Measurements from ENCODE around the gene CLEC20A. TPM values are rescaled to one million over a fixed set of nuclear protein-coding genes. Genes with fewer than 3 reads are reported as not detected.

The CLEC20A gene
- total RNA-seq, 2 donors from 2014 or later: not detected

- no peaks in the 10 kb centered on the region for H3K4me1 ChIP-seq (replicated peaks)
- 97% methylated on average over 8 of the region's 8 CpGs for WGBS
- H3K9me3 ChIP-seq: no peaks in the 10 kb centered on the region
- H3K36me3 ChIP-seq: no peaks in the 10 kb centered on the region
- TF ChIP-seq POLR2A (IDR thresholded peaks at IDR 0.05) (no peak), CTCF (IDR thresholded peaks at IDR 0.05) (no peak), POLR2AphosphoS5 (IDR thresholded peaks at IDR 0.05) (no peak)
- H3K4me3 ChIP-seq: no peak overlapping the region
- intact Hi-C loops (cut with DNase I): no loop called here
- DNase-seq (ENCODE audit: low spot score): no peak
- H3K27ac ChIP-seq: no peak overlapping the region
- no peaks in the 10 kb centered on the region for H3K27me3 ChIP-seq (replicated peaks; ENCODE audit: insufficient read depth)
These were observed 6.6 kb downstream of the CLEC20A start for GRCh38 chr1:178490136-178490535.

GRCh38 chr1:178489399-178489798 lies 7.4 kb downstream of the CLEC20A start:
- no peak for DNase-seq (ENCODE audit: low spot score)
- TF ChIP-seq POLR2AphosphoS5 (IDR thresholded peaks at IDR 0.05) (no peak), POLR2A (IDR thresholded peaks at IDR 0.05) (no peak), CTCF (IDR thresholded peaks at IDR 0.05) (no peak)
- no peak overlapping the region for H3K4me3 ChIP-seq
- H3K27ac ChIP-seq: no peak overlapping the region
- no peaks in the 10 kb centered on the region for H3K27me3 ChIP-seq (replicated peaks; ENCODE audit: insufficient read depth)
- intact Hi-C loops (cut with DNase I): no loop called here
- H3K4me1 ChIP-seq (replicated peaks): no peaks in the 10 kb centered on the region
- no peaks in the 10 kb centered on the region for H3K36me3 ChIP-seq
- H3K9me3 ChIP-seq: no peaks in the 10 kb centered on the region
- 97% methylated on average over 4 of the region's 4 CpGs for WGBS

- WGBS: 93% methylated on average over 4 of the region's 4 CpGs
- no peaks in the 10 kb centered on the region for H3K27me3 ChIP-seq (replicated peaks; ENCODE audit: insufficient read depth)
- no peak for TF ChIP-seq POLR2A (IDR thresholded peaks at IDR 0.05)
- TF ChIP-seq POLR2AphosphoS5 (IDR thresholded peaks at IDR 0.05): no peak
- no peak for TF ChIP-seq CTCF (IDR thresholded peaks at IDR 0.05)
- H3K27ac ChIP-seq: no peak overlapping the region
- H3K4me1 ChIP-seq (replicated peaks): no peaks in the 10 kb centered on the region
- intact Hi-C loops (cut with DNase I): no loop called here
- no peaks in the 10 kb centered on the region for H3K36me3 ChIP-seq
- no peak overlapping the region for H3K4me3 ChIP-seq
- H3K9me3 ChIP-seq: no peaks in the 10 kb centered on the region
- no peak for DNase-seq (ENCODE audit: low spot score)
These were observed 8.4 kb downstream of the CLEC20A start for GRCh38 chr1:178488393-178488792.

- Histone ChIP-seq H3K4me3 (peak overlapping the region in 1 of 2 donors; percentile 11), H3K27me3 (replicated peaks; ENCODE audit: insufficient read depth) (no peaks in the 10 kb centered on the region), H3K36me3 (no peaks in the 10 kb centered on the region), H3K4me1 (replicated peaks) (no peaks in the 10 kb centered on the region), H3K27ac (no peak overlapping the region), H3K9me3 (no peaks in the 10 kb centered on the region)
- WGBS: 49% methylated on average over 17 of the region's 20 CpGs
- no peak for DNase-seq (ENCODE audit: low spot score)
- no peak for TF ChIP-seq POLR2A (IDR thresholded peaks at IDR 0.05)
- no peak for TF ChIP-seq POLR2AphosphoS5 (IDR thresholded peaks at IDR 0.05)
- no peak for TF ChIP-seq CTCF (IDR thresholded peaks at IDR 0.05)
- intact Hi-C loops (cut with DNase I): no loop called here
These were observed 9.6 kb downstream of the CLEC20A start for GRCh38 chr1:178487070-178487615.

Data from prostate gland (tissue), 2 donors.